ENCODE results near the gene E2F8. TPM values are rescaled to one million over a fixed set of nuclear protein-coding genes. Genes with fewer than 3 reads are reported as not detected.

Gene E2F8
- total RNA-seq, 1 experiment from 2014 or later, result 11.3 TPM

- Histone ChIP-seq H3K79me1 (ENCODE audit: insufficient read depth, low read depth, low read length, poor library complexity, severe bottlenecking) (no peaks in the 10 kb centered on the region), H3K27me3 (ENCODE audit: insufficient read depth, low read length) (no peaks in the 10 kb centered on the region), H2BK120ac (ENCODE audit: low read depth, low read length, poor library complexity, severe bottlenecking) (no peak overlapping the region), H4K5ac (ENCODE audit: insufficient read length, low read depth, low read length) (no peak overlapping the region), H3K4me1 (ENCODE audit: insufficient read depth, low read length) (no peaks in the 10 kb centered on the region), H3K23me2 (ENCODE audit: insufficient read length, low read depth, low read length, poor library complexity, severe bottlenecking) (no peaks in the 10 kb centered on the region), H3T11ph (ENCODE audit: low read length) (no peak overlapping the region), H3K27ac (ENCODE audit: insufficient read length, low read depth, low read length) (no peak overlapping the region), H2BK12ac (ENCODE audit: insufficient read length, low read depth, low read length) (no peak overlapping the region), H4K91ac (ENCODE audit: insufficient read length, low read depth, low read length) (no peak overlapping the region), H3K23ac (ENCODE audit: insufficient read length, low read depth, low read length) (no peak overlapping the region), H2BK20ac (ENCODE audit: low read depth, low read length, poor library complexity, severe bottlenecking) (no peak overlapping the region), H3K9ac (ENCODE audit: extremely low read depth, insufficient read length, low read length) (no peak overlapping the region), H3K56ac (ENCODE audit: insufficient read length, low read depth, low read length) (no peak overlapping the region), H3K4me2 (ENCODE audit: insufficient read depth, insufficient read length, low read length) (no peak overlapping the region), H2BK5ac (ENCODE audit: insufficient read length, low read length) (no peak overlapping the region), H3K18ac (ENCODE audit: insufficient read length, low read depth, low read length) (no peak overlapping the region), H4K8ac (replicated peaks; ENCODE audit: insufficient read length, low read depth, low read length) (no peak overlapping the region), H4K20me1 (ENCODE audit: control insufficient read depth, insufficient read depth, insufficient read length) (no peaks in the 10 kb centered on the region), H3K14ac (ENCODE audit: insufficient read depth, low read length) (no peak overlapping the region), H3K4ac (ENCODE audit: low read depth, low read length) (no peak overlapping the region), H3K9me3 (ENCODE audit: control insufficient read depth, low read depth, low read length) (no peaks in the 10 kb centered on the region), H2BK15ac (ENCODE audit: low read depth, low read length) (no peak overlapping the region), H2AK5ac (ENCODE audit: insufficient read length, low read length) (no peak overlapping the region), H2AFZ (ENCODE audit: low read length) (no peak overlapping the region), H3K79me2 (ENCODE audit: insufficient read depth, low read length) (no peaks in the 10 kb centered on the region)
- Mint-ChIP-seq H3K36me3 (ENCODE audit: insufficient read depth in 1 of 3, low read depth in 3 of 3) (no peaks in the 10 kb centered on the region), H3K4me3 (no peak overlapping the region), H3K4me1 (peaks cover 0 to 7% of the 10 kb centered on the region in 2 experiments; a peak in 2 of 4 replicates), H3K27me3 (ENCODE audit: low read depth) (peaks cover 5% of the 10 kb centered on the region; the same call in 1 of the 2 replicates), H3K9me3 (no peaks in the 10 kb centered on the region), H3K27ac (no peak overlapping the region)
- DNase-seq, result no peak
- TF ChIP-seq CTCF (conservative IDR thresholded peaks at IDR 0.05), result no peak
- no CpG with 5 or more reads among the region's 2 CpGs for WGBS (ENCODE audit: extremely low coverage, insufficient read length, low lambda C conversion rate)
These were observed 49.6 kb upstream of the E2F8 start for GRCh38 chr11:19290356-19290755.
